ENCODE data around the gene HYAL1.

DNA sequence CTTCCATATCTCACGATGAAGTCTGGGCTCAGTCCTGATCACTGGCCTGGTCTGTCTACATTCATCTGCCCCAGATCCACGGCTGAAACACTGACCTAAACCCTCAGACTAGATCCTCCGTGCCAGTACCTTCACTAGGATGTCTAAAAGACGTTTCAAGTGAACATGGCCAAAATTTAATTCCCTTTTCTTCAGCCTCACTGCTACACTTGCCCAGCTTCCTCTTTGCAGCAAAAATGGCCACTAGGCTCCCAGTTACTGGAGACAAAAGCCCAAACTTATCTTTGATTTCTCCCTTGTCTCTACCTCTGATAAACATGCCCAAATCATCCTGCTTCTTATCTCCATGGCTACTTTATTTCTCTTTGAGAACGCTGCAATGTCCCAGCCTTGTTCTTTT is 35.6 kb upstream of the HYAL1 start:
- TF ChIP-seq POLR2AphosphoS5 (IDR thresholded peaks at IDR 0.05; ENCODE audit: low read depth, low read length), result no peak
- peak; percentile 42 for TF ChIP-seq SPI1 (IDR thresholded peaks at IDR 0.05; ENCODE audit: low read depth, low read length)
- TF ChIP-seq POLR2A (IDR thresholded peaks at IDR 0.05; ENCODE audit: low read depth, low read length), result no peak
- no peak for TF ChIP-seq TAF1 (IDR thresholded peaks at IDR 0.05; ENCODE audit: low read depth, low read length)
